Activated CD4-positive, CD25-positive, alpha-beta regulatory T cell (primary cell): Measurements from ENCODE around the gene PRPH.
A peak's percentile ranks its signal among the peaks of the same experiment; 100 is the strongest.
"Not testable (repeated sequence)": the region's sequence is repeated elsewhere in the genome, so short reads cannot be mapped to it uniquely, and the experiment has no call there.

Source experiments
- DNase-seq, 4 experiments: peaks; one replicate each; lab custom pipeline; 2025; lab: John Stamatoyannopoulos, UW

The PRPH gene

DNA sequence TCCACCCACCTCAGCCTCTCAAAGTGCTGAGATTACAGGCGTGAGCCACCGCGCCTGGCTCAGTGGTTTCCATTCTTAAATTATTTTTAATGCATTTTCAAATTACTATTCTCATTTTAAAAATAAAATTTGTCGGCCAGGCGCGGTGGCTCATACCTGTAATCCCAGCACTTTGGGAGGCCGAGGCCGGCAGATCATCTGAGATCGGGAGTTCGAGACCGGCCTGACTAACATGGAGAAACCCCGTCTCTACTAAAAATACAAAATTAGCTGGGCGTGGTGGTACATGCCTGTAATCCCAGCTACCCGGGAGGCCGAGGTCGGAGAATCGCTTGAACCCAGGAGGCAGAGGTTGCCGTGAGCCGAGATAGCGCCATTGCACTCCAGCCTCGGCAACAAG, 38.8 kb downstream of the PRPH start:
- not testable (repeated sequence) for DNase-seq

DNA sequence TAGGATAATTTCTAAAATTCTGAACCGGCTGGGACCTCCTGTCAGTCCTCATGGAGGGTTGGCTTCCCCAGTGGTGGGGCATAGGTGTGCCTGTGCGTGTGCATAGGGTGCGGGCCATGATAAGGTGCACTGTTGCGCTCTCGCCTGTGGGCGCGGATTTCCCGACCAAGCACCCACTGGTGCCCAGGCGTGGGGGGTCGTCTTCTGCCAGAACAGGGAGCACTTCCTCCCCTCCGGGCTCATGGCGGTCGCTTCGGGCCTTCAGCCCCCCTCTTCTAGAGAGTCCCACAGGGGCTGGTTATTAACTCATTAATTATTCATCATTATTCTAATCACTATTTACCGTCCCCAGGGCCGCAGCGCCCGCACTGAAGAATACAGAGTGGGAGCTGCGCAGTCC, 39.3 kb downstream of the PRPH start:
- no peak for DNase-seq

DNA sequence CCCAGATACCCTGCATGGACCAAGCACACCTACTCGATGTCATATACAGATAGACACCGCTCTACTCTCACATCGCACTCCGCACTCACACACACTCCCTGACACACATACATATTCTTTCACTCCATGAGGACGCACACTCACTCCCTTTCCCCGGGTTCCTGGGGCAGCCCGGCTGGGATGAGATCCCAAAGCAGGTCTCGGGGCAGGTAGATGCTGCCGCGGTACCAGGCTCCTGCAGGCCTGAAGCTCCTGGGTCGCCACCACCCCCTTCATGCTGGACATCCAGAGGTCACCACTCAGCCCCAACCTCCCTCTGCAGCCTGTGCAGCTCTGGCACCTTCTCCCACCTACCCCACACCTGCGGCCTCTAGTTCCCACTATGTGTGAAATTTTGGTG, 39.7 kb downstream of the PRPH start:
- DNase-seq: no peak

DNA sequence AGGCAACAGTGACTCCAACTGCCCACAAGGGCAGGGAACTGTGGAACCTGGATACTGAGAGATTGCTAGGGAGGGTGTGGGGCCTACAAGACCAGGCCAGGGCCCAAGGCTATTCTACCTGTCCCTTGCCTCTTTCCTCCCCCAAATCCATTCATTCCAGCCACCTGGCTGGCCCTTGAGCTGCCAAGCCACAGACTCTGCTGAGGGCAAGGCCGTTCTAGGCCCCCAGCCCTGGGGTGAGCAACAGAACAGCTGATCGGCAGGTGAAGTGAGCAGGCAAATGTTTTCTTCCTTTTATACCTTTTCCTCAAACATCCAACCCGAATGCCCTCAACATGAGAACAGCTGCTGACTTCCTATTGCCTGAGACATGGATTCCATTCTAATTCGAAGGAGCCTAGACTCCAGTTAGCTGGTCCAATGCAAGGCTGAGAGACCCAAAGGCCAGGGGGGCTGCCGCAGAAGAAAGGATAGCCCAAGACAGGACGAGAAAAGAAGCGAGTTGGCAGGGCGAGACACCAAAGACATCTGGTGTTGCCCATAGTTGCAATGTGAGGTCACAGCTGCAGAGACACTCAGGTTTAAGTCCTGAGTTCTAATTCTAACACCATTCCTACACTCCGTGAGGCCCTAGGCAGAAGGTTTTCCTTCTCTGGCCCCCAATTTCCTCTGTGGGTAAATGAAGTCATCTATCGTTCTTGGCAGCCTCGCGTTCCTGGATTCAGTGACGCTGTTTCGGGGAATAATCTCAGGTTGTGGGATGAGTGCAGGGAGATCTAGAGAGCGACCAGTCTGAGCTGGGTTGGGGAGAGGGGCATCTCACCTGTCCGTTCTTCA, 40.4 kb downstream of the PRPH start:
- no peak for DNase-seq

DNA sequence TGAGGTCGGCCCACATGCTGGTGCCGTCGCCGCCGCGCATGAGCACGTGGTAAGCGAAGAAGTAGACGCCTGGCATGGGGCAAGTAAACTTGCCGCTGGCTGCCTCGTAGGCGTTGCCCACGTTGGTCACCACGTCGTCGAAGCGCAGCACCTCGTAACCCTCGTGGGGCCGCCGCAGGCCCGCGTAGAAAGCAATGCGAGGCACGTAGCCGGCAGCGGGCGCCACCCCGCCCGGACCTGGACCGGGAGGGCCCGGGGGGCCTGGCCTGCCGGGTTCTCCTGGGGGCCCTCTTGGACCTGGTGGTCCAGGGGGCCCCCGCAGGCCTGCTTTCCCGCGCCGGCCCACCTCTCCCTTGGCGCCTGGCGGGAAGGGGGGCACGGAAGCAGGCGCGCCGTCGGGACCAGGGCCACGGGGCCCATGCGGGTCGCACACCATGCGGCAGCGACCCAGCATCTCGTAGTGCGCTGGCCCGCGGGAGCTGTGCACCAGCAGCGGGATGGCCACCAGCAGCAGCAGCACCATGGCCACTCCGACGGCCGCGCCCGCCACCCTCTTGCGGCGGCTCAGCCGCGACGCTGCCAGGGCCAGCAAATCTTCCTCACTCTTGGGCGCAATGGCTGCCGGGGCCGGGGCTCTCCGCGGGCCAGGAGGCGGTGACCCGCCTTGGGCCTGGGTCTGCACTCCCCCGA, 41.2 kb downstream of the PRPH start:
- no peak for DNase-seq

DNA sequence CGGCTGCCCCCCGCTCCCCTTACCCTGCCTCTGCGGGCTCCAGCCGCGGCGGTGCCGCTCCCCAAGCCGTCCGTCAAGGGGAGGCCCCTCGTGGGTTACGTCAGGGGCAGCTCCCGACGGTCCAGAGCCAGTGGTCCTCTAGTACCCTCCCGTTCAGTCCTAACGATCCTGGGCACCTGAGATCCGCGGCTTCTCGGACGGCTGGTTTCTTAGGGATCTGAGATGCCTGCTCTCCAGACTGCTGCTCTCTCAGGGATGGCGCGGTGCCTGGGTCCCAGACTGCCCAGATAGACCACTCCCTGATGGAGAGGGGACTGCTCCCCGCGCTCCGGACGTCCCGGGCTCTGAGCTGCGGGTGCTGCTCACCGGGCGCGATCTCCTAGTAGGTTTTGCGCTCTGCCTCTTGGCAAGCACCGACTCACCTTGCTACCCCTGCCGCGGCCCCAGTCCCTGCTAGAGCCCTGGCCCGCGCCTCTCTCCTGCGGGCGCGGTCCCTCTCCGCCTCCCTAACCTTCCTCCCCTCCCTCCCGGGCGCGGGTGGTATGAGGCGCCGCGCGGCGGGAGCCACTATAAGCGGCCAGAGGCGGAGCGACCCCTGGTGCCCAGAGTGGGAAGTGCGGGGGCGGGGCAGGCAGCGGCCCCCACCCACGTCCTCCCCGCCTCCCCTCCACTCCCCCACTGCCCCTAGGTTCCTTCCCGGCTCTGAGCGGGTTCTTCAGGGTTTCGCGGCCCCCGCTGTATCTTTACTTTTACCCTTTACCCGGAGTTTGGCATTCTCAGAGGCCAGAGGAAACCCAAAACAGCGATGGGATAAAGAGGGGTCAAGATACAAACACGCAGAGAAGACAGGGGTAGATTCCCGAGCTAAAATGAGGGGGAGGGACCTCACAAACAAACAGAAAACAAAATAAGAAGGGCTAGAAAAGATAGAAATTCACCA, 42.0 kb downstream of the PRPH start, which contains the start of gene C1QL4:
Gene C1QL4, minus strand, starts transcription at position 544 of the 940 bp plus-strand sequence. CDS start 711 bp downstream, outside the sequence.
- peak; percentile 68 to 85 (median 79) for DNase-seq

DNA sequence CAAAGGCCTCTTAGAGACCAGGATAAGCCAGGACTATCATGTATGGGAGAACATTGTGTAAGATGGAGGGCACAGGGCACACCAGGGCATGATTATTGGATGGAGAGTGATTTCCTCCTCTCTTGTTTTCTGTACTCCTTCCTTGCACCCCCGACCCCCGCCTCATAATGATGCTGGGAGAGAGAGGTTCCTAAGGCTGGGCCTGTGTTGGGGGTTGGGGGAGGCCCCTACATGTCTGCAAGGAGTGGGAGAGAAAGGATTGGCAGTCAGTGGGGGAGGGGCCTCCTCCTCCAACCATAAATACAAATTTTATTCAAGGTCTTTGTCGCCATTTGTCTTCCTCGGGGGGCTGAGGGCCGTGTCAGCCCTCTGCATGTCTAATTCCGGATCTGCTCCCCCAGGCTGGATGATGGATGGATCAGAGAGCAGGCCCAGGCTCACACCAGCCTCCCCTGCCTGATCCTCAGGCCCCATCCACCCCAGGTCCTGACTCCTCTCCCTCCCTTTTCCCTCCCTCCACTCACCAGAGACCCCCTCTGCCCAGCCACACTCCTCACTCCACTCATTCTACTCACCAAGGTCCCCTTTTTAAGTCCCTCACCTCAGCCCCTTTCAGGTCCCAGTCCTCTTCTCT, 44.0 kb downstream of the PRPH start:
- DNase-seq: no peak

DNA sequence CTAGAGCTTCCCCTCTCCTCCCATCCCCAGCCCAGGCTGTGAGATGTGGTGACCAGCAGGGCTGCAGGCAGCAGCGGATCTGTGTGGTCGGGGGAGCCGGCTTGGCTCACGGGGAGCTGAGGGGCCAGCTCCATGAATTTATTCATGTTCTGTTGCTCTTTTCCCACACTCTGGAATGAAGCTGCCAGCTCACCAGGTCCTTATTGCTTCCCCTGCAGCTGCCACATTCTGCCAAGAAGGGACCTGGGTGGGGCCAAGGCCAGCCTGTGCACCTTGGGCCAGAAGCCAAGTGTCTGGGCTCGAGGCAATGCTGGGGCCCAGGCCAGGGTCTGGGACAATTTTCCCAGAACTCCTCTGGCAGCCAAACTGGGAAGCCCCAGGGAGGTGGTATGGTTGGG, 44.5 kb downstream of the PRPH start:
- DNase-seq: no peak

DNA sequence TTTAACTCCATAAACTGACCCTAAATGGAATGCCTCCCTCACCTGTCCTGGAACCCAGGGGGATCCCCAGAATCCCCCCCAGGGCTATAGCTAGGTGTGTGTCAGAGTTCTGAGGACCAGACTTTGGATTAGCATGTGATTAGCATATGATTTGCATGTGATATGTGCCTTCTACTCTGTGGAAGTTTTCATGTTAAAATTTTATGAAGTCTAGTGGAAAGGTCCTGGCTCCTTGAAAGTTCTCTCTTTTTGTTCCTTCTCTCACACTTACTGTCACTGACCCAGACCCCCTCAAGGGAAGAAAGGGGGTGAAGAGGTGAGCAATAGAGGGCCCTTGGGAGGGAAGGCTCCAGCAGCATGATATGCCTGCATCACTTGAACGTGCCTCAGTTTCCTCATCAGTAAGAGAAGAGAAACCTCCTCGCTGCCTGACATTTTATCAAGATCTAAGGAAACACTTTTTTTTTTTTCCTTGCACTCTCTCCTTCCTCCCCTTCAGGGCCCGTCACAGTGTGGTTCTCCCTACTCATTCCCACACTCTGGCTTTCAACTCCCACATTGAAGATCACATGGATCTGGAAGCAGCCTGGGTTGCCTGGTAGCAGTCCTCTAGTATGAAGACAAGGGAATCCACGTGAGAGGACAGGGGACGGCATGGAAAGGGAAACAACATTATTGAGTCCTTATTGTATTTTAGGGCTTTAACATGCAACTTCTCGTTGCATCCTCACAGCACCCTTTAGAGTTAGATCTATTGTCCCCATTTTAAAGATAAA, 45.3 kb downstream of the PRPH start:
- no peak for DNase-seq

DNA sequence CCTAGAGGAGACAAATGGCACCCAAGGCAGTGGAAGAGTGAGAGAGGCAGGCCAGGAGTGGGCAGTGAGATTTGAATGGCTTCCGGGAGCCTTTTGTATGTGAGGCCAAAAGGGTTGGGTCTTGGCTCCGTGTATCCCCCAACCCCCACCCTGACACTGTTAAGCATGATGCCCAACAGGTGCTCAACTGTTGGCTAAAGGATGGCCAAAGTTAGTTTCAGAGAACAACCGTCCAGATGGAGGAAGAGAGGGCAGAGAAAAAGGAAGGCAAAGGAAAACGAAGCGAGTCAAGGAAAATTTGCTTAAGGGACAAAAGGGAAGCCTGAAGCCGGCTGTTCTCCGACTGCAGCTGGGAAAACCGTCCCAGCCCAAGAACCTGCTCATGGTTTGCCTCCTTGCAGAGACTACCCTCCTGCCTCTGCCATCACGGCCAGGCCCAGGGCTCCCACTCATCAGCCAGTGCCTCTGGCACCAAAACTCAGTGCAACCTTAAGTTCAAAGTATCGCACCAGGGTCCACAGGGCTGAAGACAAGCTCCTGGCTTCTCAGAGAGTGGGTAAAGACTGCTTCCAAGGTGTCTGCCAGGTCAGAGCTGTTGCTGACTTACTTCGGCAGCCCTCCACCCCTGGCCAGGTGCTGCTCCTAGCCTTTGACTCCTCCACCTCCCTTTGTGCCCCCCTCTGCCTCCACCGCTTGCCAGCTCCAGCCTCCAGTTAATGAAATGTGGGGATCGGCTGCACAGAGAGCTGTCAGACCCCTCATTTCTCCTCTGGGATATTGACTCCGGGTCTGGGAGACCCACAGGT, 46.2 kb downstream of the PRPH start:
- DNase-seq: no peak

DNA sequence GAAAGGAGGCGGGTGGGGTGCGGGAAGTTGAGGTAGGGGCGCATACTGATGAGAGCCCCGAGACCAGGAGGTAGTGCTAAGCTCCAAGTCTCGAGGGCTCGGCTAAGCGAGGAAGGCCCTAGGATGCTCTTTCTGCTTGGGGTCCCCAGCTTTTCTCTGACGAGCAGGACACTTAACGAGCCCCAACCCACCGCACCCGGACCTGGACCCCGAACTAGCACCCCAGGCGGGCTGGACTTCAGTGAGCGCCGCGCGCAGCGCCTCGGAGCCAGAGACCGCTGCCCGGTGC, 46.8 kb downstream of the PRPH start:
- DNase-seq: no peak

DNA sequence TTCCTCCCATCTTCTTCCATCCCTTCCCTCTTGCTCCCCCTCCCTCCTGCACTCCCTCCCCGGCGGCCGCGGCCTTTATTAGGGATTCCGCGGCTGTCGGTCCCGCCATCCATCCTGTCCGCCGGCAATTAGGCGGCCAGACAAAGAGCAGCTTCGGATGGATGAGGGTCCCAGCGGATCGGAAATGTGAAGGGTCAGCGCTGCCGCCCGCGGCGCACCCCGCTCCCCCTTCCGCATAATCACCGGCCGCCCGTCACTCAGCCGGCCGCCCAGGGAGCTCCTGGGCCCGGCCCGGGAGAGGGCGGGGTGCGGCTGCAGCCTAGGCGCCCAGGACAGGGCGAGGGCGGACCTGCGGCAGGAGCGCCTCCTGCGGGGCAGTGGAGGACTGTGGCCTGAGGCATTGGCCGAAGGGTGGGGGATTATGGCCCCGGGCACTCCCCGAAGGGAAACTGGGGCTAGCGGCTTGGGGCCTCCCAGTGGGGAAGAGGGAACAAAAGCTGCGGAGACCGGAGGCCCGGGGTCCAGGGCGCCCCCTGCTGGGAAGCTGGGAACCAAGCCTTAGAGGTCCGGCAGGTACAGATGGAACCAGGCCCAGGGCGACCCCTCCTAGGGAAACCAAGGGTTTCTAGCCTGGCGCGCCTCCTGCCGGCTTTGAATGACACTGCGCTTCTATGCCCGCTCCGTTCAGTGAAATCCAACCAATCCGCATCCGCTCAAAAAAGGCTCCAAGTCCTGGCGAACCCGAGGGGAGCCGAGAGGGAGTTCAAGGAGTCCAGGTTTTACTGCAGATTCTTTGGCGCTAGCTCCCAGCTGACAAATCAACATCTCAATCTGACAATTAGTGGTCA, 47.3 kb downstream of the PRPH start:
- peak; percentile 38 to 73 (median 59) for DNase-seq

DNA sequence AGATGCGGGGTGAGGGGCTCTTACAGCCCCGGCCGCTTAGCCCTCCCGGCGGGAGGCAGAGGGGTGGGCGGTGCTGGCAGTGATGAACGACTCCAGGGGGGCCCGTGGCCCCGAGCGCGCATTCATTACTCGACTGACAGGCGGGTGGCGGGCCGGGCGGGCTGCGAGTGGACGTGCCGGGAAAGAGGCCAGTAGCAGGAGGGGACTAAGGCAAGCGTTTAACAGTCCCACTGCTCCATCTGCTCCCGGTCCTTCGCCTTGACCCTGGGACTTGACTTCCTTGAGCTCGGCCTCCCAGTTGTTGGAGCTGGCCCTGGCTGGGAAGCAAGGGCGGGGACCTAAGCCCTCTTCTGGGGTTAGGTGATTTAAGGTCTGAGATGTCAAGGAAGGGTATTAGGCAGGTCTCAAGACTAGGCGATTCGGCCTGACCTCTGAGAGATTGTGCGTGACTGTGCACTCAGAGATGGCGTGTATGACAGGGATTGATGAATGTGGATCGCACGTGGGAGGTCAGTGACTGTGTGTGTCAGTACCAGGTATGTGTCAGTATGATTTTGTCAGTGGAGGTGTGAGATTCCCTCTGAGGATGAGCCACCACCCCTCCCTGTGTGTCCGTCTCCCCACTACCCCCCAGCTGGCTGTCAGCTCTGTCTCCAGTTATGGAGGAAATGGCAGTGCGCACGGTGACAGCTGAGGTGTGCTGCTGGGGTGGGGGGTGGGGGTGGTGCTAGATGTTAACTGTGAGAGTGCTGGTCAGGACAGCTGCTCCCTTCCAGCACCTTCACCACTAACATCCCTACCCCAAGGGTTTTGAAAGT, 48.2 kb downstream of the PRPH start:
- no peak for DNase-seq

DNA sequence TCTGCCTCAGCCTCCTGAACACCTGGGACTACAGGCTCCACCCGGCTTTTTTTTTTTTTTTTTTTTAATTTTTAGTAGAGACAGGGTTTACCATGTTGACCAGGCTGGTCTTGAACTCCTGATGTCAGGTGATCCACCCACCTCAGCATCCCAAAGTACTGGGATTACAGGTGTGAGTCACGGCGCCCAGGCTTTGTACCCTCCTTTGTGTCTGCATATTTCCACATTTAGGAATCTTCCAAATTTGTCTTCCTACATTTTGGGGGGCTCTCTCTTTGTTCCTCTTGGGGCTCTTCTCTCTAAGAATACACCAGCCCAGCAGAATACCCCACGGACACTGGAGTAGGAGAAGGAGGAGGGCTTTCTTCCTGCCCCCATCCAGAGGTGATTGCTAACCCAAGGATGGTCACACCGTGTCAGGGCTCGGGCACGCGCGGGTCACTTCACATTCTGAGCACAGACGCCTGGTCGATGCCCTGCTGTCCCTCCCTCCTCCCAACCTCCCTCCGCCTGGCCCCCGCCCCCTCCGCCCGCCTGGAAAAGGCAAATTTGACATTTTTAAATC, 49.6 kb downstream of the PRPH start:
- DNase-seq: no peak

DNA sequence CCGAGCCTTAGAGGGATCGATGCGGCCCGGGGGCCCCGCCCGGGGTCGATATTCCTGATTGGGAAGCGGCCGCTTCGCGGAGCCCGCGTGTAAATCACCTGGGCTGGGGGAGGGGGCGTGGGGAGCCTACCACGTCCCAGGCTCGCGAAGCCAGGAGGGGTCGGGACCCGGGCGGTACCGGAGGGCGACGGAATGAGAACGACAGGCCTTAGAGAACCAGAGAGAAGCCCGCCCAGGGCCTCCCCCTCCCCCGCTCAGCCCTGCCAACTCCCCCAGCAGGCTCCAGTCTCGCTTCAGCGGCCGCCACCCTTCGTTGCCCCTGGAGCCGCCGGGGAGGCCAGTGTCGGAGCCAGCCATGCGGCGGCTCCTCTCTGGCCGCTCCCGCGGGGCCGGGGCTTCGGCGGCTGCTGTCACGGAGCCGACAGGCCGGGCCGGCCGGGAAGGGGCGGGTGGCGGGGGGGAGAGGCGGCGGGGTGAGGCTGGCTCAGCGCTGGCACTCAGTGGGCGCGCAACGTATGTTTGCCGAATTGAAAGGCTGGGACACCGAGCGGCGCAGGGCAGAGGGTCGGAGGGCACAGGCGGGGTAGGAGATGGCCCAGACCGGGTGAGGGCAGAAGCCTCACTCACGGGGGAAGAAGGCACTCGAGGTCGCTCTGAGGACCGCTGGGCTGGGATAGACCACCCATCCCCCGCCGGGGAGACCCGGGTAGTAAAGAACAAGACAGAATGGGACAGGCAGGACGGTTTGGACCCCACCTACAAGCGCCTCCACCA, 50.3 kb downstream of the PRPH start:
- DNase-seq: no peak

DNA sequence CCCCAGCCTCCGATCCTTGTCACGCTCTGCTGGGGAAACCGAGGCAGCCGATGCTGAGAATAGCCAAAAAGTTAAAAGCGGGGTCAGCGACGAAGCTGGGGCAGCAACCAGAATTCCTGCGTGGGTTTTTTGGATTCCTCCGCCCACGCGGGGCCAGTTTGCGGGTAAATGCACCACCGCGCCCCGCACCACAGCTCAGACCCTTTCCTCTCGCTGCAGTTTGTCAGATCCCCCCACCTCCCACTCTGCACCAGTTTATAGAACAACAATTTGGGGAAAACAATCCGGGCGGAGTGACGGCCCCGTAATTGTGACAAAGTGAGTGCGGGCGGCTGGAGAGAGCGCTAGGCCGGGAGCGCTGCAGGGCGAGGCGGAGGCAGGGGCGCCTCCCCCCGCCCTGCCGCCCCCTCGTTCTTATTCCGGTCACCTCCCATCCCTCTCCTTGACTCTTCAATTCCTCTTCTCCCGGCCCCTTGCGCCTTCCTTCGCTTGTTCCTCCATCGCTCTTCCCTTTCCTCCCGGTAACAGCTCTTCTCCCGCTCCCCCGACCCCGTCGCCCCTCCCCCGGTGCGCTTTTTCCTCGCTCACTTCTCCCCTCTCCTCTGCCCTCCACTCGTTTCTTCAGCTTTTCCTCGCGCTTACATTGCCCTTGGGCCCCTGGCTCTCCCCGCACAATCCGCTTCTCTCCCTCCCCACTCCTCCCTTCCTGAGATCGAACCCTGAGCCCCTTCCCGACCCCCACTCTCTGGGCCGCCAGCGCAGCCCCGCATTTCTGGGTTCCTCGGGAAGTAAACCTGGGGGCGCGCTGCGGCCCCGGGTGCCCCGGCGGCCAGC, 51.1 kb downstream of the PRPH start:
- no peak for DNase-seq
